Measurements from ENCODE around the gene LCA5L. TPM values are rescaled to one million over a fixed set of nuclear protein-coding genes. Genes with fewer than 3 reads are reported as not detected.
"Not testable (repeated sequence)": the region's sequence is repeated elsewhere in the genome, so short reads cannot be mapped to it uniquely, and the experiment has no call there.

Gene LCA5L
- polyA plus RNA-seq, 4 donors = 0.85 to 1.5 TPM; not detected in 2

DNA sequence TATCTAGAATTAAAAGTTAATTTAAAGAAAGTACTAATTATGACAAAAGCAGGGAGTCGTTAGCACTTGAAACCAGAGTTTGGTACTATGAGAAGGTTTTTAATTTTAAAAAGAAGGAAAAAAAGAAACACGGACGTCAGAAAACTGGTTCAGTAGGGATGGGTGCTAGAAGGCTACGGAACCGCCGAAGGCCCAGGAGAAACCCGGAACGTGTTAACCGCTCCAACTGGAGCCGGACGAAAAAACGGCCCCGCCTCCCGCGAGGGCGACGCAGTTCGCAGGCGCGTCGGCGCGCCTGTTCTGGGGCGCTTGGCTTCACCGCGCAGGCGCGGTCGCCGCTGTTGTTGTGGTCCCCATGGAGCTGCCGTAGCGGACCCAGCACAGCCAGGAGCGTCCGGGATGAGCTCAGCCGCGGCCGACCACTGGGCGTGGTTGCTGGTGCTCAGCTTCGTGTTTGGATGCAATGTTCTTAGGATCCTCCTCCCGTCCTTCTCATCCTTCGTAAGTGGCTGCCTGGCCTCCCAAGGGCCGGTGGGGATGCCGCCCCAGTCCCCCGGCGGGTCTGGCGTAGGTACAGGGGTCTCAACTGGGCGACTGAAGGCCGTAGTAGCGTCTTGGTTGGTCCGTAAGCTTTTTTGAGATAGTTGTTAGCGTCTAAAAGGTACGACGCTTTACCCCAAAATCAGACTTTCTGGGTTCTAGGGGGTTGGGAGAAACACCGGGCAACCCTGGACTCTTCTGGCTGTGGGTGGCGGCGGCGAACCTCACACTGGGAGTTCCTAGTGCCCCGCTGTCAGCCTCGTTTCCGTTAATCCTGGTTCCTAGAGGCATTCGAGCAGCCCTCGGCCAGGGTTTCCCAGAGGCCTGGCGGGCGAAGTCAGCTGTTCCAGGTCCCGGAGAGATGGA lies 65.3 kb downstream of the LCA5L start:
- Histone ChIP-seq H3K27ac (ENCODE audit: low read depth in 1 of 3, low read length in 2 of 3) (peak overlapping the region; percentile 92 to 96 (median 94)), H3K4me1 (ENCODE audit: control insufficient read depth in 3 of 3, insufficient read depth in 2 of 3, low read depth in 1 of 3, low read length in 2 of 3) (peaks cover 0 to 6% (median 2%) of the 10 kb centered on the region in 3 donors), H3K9me3 (ENCODE audit: control insufficient read depth in 2 of 2, insufficient read depth in 1 of 2, low read depth in 1 of 2, low read length in 1 of 2) (peaks cover 0 to 2% of the 10 kb centered on the region in 2 donors), H3K36me3 (ENCODE audit: control insufficient read depth in 3 of 3, insufficient read depth in 2 of 3, low read depth in 1 of 3, low read length in 3 of 3) (peaks cover 0 to 7% (median 0%) of the 10 kb centered on the region in 3 donors), H3K4me3 (ENCODE audit: low read depth in 1 of 3, low read length in 3 of 3) (peak overlapping the region; percentile 76 to 98 (median 88)), H3K27me3 (ENCODE audit: control insufficient read depth in 3 of 3, insufficient read depth in 3 of 3, low read length in 3 of 3) (no peaks in the 10 kb centered on the region)
- peak; percentile 90 to 97 for DNase-seq
- 0 to 1% (median 0%) methylated on average over 60 to 65 of the region's 65 CpGs for WGBS, 3 donors
- FAIRE-seq = no peak

DNA sequence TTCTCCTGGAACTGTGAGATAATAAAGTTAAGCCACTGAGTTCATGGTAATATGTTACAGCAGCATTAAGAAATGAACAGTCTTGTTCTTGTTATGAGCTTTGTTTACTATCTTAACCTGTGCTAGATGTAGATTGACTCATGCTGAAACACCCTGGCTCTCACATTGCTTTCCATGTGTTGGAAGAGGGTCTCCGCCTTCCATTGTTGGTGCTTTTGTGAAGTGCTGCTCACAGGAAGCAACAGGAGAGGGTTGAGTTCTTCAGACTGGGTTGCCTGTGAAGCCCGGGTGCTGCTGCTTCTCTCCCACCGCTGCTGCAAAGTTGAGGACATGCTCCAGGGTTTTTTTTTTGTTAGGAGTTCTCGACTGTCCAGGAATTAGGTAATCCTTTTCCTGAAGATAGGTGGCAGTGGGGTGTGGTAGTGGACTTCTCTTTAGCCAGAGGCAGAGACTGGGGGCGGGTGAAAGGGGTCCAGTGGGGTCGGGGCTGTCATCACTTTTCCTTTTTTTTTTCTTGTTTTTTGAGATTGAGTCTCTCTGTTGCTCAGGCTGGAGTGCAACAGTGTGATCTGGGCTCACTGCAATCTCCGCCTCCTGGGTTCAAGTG lies 68.0 kb downstream of the LCA5L start:
- Histone ChIP-seq H3K27me3 (ENCODE audit: control insufficient read depth in 3 of 3, insufficient read depth in 3 of 3, low read length in 3 of 3) (no peaks in the 10 kb centered on the region), H3K27ac (ENCODE audit: low read depth in 1 of 3, low read length in 2 of 3) (no peak overlapping the region), H3K36me3 (ENCODE audit: control insufficient read depth in 3 of 3, insufficient read depth in 2 of 3, low read depth in 1 of 3, low read length in 3 of 3) (no peaks in the 10 kb centered on the region), H3K9me3 (ENCODE audit: control insufficient read depth in 2 of 2, insufficient read depth in 1 of 2, low read depth in 1 of 2, low read length in 1 of 2) (no peaks in the 10 kb centered on the region), H3K4me1 (ENCODE audit: control insufficient read depth in 3 of 3, insufficient read depth in 2 of 3, low read depth in 1 of 3, low read length in 2 of 3) (peaks cover 0 to 6% (median 0%) of the 10 kb centered on the region in 3 donors), H3K4me3 (ENCODE audit: low read depth in 1 of 3, low read length in 3 of 3) (no peak overlapping the region)
- 67 to 71% (median 68%) methylated on average over 7 of the region's 7 CpGs for whole genome bisulfite sequencing, 3 donors
- DNase-seq = peak in 1 of 2 donors; percentile 19
- no peak for FAIRE-seq

DNA sequence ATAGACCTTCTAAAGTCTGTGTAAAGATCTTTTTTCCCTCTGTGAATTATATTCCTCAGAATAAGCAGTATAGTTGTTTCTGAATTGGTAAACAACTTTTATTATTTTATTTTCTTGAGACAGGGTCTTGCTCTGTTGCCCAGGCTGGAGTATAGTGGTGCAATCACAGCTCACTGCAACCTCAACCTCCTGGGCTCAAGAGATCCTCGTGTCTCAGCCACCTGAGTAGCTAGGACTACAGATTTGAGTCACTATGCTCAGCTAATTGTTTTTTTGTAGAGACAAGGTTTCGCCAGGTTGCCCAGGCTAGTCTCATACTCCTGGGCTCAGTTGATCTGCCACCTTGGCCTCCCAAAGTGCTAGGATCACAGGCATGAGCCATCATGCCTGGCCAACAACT lies 70.1 kb downstream of the LCA5L start:
- H3K9me3 ChIP-seq (ENCODE audit: control insufficient read depth in 2 of 2, insufficient read depth in 1 of 2, low read depth in 1 of 2, low read length in 1 of 2) = no peaks in the 10 kb centered on the region
- 63 to 86% (median 77%) methylated on average over 2 of the region's 2 CpGs for WGBS, 3 donors
- DNase-seq = no peak

DNA sequence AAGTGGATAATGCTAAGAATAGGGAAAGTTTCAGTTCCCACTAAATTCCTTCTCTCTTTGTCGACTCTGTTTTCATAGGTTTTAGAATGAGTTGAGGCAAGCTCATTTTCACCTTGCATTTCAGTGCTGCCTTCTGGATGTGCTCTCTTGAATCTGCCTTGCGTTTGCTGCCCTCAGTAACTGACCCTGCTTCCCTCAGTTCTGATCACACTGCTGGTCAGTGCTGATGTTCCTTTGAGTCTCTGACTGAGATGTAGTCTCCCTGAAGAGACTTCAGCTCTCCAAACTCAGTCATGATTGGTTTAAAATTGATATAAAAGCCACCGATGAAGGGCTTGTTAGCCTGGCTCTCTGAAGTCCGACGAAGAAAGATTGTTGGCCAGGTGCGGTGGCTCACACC lies 71.5 kb downstream of the LCA5L start:
- Histone ChIP-seq H3K9me3 (ENCODE audit: control insufficient read depth in 2 of 2, insufficient read depth in 1 of 2, low read depth in 1 of 2, low read length in 1 of 2) (no peaks in the 10 kb centered on the region), H3K27ac (ENCODE audit: low read depth in 1 of 3, low read length in 2 of 3) (no peak overlapping the region), H3K27me3 (ENCODE audit: control insufficient read depth in 3 of 3, insufficient read depth in 3 of 3, low read length in 3 of 3) (no peaks in the 10 kb centered on the region), H3K4me3 (ENCODE audit: low read depth in 1 of 3, low read length in 3 of 3) (no peak overlapping the region), H3K4me1 (ENCODE audit: control insufficient read depth in 3 of 3, insufficient read depth in 2 of 3, low read depth in 1 of 3, low read length in 2 of 3) (no peaks in the 10 kb centered on the region), H3K36me3 (ENCODE audit: control insufficient read depth in 3 of 3, insufficient read depth in 2 of 3, low read depth in 1 of 3, low read length in 3 of 3) (no peaks in the 10 kb centered on the region)
- FAIRE-seq = no peak
- no peak for DNase-seq
- 79 to 83% (median 80%) methylated on average over 6 of the region's 6 CpGs for WGBS, 3 donors

More for the DNA sequence above, 70.1 kb downstream of the LCA5L start:
- Histone ChIP-seq H3K36me3 (ENCODE audit: control insufficient read depth in 3 of 3, insufficient read depth in 2 of 3, low read depth in 1 of 3, low read length in 3 of 3) (no peaks in the 10 kb centered on the region), H3K4me3 (ENCODE audit: low read depth in 1 of 3, low read length in 3 of 3) (no peak overlapping the region), H3K4me1 (ENCODE audit: control insufficient read depth in 3 of 3, insufficient read depth in 2 of 3, low read depth in 1 of 3, low read length in 2 of 3) (no peaks in the 10 kb centered on the region), H3K27me3 (ENCODE audit: control insufficient read depth in 3 of 3, insufficient read depth in 3 of 3, low read length in 3 of 3) (no peaks in the 10 kb centered on the region), H3K27ac (ENCODE audit: low read depth in 1 of 3, low read length in 2 of 3) (no peak overlapping the region)
- no peak for FAIRE-seq

DNA sequence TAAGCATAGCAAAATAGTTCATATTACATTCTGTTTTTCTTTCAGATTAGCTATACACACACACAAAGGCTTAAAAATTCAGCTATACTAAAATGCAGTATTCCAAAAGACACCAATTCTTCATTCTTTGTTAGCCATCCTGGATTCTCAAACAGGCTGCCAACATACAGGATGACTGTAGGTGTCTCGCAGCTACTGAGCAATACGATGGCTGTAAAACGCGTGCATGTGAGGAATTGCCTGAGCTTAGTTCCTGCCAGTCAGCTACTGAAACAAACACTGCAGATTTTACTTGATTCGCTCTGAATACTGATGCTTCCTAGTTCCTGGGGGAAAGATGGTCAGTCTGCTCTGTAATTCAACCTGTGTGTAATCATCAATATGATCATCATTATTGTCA lies 71.9 kb downstream of the LCA5L start:
- FAIRE-seq = no peak
- Histone ChIP-seq H3K4me3 (ENCODE audit: low read depth in 1 of 3, low read length in 3 of 3) (no peak overlapping the region), H3K9me3 (ENCODE audit: control insufficient read depth in 2 of 2, insufficient read depth in 1 of 2, low read depth in 1 of 2, low read length in 1 of 2) (no peaks in the 10 kb centered on the region), H3K36me3 (ENCODE audit: control insufficient read depth in 3 of 3, insufficient read depth in 2 of 3, low read depth in 1 of 3, low read length in 3 of 3) (no peaks in the 10 kb centered on the region), H3K27me3 (ENCODE audit: control insufficient read depth in 3 of 3, insufficient read depth in 3 of 3, low read length in 3 of 3) (no peaks in the 10 kb centered on the region), H3K27ac (ENCODE audit: low read depth in 1 of 3, low read length in 2 of 3) (no peak overlapping the region), H3K4me1 (ENCODE audit: control insufficient read depth in 3 of 3, insufficient read depth in 2 of 3, low read depth in 1 of 3, low read length in 2 of 3) (no peaks in the 10 kb centered on the region)
- peak; percentile 60 to 64 for DNase-seq
- 8 to 18% (median 15%) methylated on average over 5 of the region's 5 CpGs for WGBS, 3 donors

DNA sequence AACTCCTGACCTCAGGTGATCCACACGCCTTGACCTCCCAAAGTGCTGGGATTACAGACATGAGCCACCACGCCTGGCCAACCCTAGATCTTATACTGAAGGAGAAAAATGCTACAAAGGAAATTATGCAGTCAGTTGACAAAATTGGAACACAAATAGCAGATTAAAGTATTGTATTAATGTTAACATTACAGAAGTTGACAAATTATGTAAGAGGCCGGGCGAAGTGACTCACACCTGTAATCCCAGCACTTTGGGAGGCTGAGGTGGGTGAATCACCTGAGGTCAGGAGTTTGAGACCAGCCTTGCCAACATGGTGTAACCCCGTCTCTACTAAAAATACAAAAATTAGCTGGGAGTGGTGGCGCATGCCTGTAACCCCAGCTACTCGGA lies 75.7 kb downstream of the LCA5L start:
- not testable (repeated sequence) for DNase-seq; H3K36me3 ChIP-seq (ENCODE audit: control insufficient read depth in 3 of 3, insufficient read depth in 2 of 3, low read depth in 1 of 3, low read length in 3 of 3); H3K27ac ChIP-seq (ENCODE audit: low read depth in 1 of 3, low read length in 2 of 3); H3K27me3 ChIP-seq (ENCODE audit: control insufficient read depth in 3 of 3, insufficient read depth in 3 of 3, low read length in 3 of 3); H3K9me3 ChIP-seq (ENCODE audit: control insufficient read depth in 2 of 2, insufficient read depth in 1 of 2, low read depth in 1 of 2, low read length in 1 of 2); H3K4me1 ChIP-seq (ENCODE audit: control insufficient read depth in 3 of 3, insufficient read depth in 2 of 3, low read depth in 1 of 3, low read length in 2 of 3); H3K4me3 ChIP-seq (ENCODE audit: low read depth in 1 of 3, low read length in 3 of 3); FAIRE-seq
- WGBS, 3 donors = 73 to 79% (median 78%) methylated on average over 7 of the region's 7 CpGs

DNA sequence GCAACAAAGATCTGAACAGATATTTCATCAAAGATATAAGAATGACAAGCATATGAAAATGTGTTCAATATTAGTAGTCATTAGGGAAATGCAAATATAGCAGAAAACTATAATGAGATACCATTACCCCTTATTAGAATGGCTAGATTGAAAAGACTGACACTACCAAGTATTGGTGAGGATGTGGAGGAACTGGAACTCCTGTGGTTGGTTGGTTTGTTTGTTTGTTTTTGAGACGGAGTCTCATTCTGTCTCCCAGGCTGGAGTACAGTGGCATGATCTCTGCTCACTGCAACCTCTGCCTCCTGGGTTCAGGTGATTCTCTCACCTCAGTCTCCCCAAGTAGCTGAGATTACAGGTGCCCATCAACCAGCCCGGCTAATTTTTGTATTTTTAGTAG lies 77.8 kb downstream of the LCA5L start:
- Histone ChIP-seq H3K4me3 (ENCODE audit: low read depth in 1 of 3, low read length in 3 of 3) (no peak overlapping the region), H3K4me1 (ENCODE audit: control insufficient read depth in 3 of 3, insufficient read depth in 2 of 3, low read depth in 1 of 3, low read length in 2 of 3) (no peaks in the 10 kb centered on the region), H3K36me3 (ENCODE audit: control insufficient read depth in 3 of 3, insufficient read depth in 2 of 3, low read depth in 1 of 3, low read length in 3 of 3) (no peaks in the 10 kb centered on the region), H3K27ac (ENCODE audit: low read depth in 1 of 3, low read length in 2 of 3) (no peak overlapping the region), H3K9me3 (ENCODE audit: control insufficient read depth in 2 of 2, insufficient read depth in 1 of 2, low read depth in 1 of 2, low read length in 1 of 2) (no peaks in the 10 kb centered on the region), H3K27me3 (ENCODE audit: control insufficient read depth in 3 of 3, insufficient read depth in 3 of 3, low read length in 3 of 3) (no peaks in the 10 kb centered on the region)
- 89 to 96% (median 92%) methylated on average over 2 of the region's 2 CpGs for WGBS, 3 donors
- FAIRE-seq (no peak), DNase-seq (no peak)

DNA sequence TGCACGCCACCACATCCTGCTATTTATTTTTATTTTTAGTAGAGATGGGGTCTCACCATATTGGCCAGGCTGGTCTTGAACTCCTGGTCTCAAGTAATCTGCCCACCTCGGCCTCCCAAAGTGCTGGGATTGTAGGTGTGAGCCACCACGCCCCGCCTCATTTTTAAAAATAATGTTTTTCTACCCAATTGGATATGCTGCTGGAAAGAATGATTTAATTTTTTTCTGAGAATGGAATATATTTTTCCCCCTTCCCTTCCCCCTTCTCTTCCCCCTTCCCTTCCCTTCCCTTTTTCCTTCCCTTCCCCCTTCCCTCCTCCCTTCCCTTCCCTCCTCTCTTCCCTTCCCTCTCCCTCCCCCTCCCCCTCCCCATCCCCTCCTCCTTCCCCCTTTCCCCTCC lies 79.0 kb downstream of the LCA5L start:
- Histone ChIP-seq H3K9me3 (ENCODE audit: control insufficient read depth in 2 of 2, insufficient read depth in 1 of 2, low read depth in 1 of 2, low read length in 1 of 2) (no peaks in the 10 kb centered on the region), H3K27ac (ENCODE audit: low read depth in 1 of 3, low read length in 2 of 3) (no peak overlapping the region), H3K4me3 (ENCODE audit: low read depth in 1 of 3, low read length in 3 of 3) (no peak overlapping the region), H3K4me1 (ENCODE audit: control insufficient read depth in 3 of 3, insufficient read depth in 2 of 3, low read depth in 1 of 3, low read length in 2 of 3) (no peaks in the 10 kb centered on the region), H3K27me3 (ENCODE audit: control insufficient read depth in 3 of 3, insufficient read depth in 3 of 3, low read length in 3 of 3) (no peaks in the 10 kb centered on the region), H3K36me3 (ENCODE audit: control insufficient read depth in 3 of 3, insufficient read depth in 2 of 3, low read depth in 1 of 3, low read length in 3 of 3) (no peaks in the 10 kb centered on the region)
- FAIRE-seq = no peak
- 88 to 94% (median 92%) methylated on average over 4 of the region's 4 CpGs for WGBS, 3 donors
- DNase-seq = no peak
